ENCODE measurements around the gene LNPEP. TPM values are rescaled to one million over a fixed set of nuclear protein-coding genes. Genes with fewer than 3 reads are reported as not detected.

The LNPEP gene
- total RNA-seq, 1 donor from 2014 or later, result 13.2 TPM

- no peak for TF ChIP-seq CTCF (IDR thresholded peaks at IDR 0.05; ENCODE audit: unreplicated experiment)
- Mint-ChIP-seq H3K27me3 (ENCODE audit: unreplicated experiment) (no peaks in the 10 kb centered on the region), H3K4me3 (ENCODE audit: unreplicated experiment) (no peak overlapping the region), H3K4me1 (ENCODE audit: unreplicated experiment) (no peaks in the 10 kb centered on the region), H3K9me3 (ENCODE audit: unreplicated experiment) (no peaks in the 10 kb centered on the region), H3K27ac (ENCODE audit: unreplicated experiment) (no peak overlapping the region), H3K36me3 (ENCODE audit: low read depth, unreplicated experiment) (no peaks in the 10 kb centered on the region)
- no peak for DNase-seq (ENCODE audit: low spot score)
These were observed 149.7 kb downstream of the LNPEP start for GRCh38 chr5:97085459-97086181.

Other genes with a start within 250 kb of the LNPEP start
- gene ERAP1, start 128.1 kb upstream of the LNPEP start, total RNA-seq (ENCODE audit: unreplicated experiment), result 36.4 TPM
- gene ERAP2, start 59.6 kb upstream of the LNPEP start, total RNA-seq (ENCODE audit: unreplicated experiment), result 0.08 TPM
- 0.46 TPM for gene LIX1, start 206.5 kb downstream of the LNPEP start, total RNA-seq (ENCODE audit: unreplicated experiment)
- 30.7 TPM for gene RIOK2, start 247.2 kb downstream of the LNPEP start, total RNA-seq (ENCODE audit: unreplicated experiment)